ENCODE measurements around the gene ADPRH.
"Not testable (repeated sequence)": the region's sequence is repeated elsewhere in the genome, so short reads cannot be mapped to it uniquely, and the experiment has no call there.

The ADPRH gene

GRCh38 chr3:119579366-119580066 lies at the start of gene ADPRH:
ADPRH (plus strand) TSS chr3:119579492; CDS start chr3:119582170, 2,678 bp downstream.
- in situ Hi-C loops (cut with HindIII; ENCODE audit: low sequenced_read_pairs), result no loop called here

DNA sequence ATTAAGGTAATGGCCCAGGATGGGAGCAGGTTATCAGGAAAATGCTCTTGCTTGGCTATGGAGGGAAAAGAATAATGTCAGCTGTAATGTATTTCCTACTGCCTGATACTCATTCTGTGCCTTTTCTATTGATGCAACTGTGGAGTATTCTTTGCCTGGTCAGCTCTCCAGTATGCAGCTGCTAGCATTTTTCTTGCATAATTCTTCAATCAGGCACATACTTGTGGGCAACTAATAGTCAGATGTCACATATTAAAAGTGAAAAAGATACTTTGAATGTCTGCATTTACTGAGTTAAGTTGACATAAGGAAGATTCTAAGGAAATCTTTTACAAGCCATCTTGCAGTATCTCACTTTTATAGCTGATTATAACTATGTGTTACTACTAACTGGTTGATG lies 49.4 kb upstream of the ADPRH start:
- in situ Hi-C loops (cut with HindIII; ENCODE audit: low sequenced_read_pairs), result no loop called here

DNA sequence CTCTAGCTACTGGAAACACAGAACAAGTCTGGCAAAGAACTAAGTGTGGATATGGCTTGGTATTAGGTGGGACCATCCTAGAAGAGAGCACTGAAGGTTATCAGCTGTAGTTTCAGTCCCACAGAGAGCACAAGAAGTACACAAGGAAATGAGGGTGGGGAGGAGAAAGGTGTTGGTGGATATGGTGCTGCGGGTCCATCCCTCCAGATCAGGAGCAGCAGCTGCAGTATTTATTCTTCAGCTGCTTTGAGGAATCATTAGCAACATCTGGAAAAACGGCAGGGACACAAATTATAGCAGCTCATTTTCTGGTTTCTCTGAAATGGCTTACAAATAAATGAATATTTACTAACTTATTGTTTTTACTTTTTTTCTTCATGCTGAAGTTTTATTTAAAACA lies 48.8 kb upstream of the ADPRH start:
- in situ Hi-C loops (cut with HindIII; ENCODE audit: low sequenced_read_pairs), result no loop called here

- in situ Hi-C loops (cut with HindIII; ENCODE audit: low sequenced_read_pairs), result no loop called here
Measured at GRCh38 chr3:119531151-119531550, 48.1 kb upstream of the ADPRH start.

DNA sequence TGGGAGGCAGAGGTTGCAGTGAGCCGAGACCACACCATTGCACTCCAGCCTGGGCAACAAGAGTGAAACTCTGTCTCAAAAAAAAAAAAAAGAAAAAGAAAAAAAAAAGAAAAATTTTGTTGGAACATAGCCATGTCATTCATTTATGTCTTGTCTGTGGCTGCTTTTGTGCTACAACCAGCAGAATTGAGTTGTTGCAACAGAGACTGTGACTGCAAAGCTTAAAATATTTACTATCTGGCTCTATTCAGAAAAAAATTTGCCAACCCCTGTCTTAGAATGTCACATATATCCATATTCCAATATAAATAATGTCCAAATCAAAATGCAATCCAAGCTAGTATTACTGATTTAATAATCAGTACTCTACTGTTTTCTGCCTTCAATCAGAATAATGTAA lies 45.0 kb upstream of the ADPRH start:
- in situ Hi-C loops (cut with HindIII; ENCODE audit: low sequenced_read_pairs), result no loop called here

DNA sequence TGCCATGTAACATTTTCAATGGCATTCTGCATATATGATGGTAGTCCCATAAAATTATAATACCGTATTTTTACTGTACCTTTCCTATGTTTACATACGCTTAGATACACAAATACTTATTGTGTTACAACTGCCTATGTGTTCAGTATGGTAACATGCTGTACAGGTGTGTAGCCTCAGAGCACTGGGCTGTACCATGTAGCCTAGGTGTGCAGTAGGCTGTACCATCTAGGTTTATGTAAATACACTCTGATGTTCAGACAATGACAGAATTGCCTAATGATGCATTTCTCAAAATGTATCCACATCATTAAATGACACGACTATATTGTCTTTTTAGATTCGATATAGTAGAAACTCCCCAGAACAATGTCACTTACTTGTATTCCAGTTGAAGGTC lies 42.5 kb upstream of the ADPRH start:
- in situ Hi-C loops (cut with HindIII; ENCODE audit: low sequenced_read_pairs), result no loop called here

- in situ Hi-C loops (cut with HindIII; ENCODE audit: low sequenced_read_pairs), result no loop called here
Measured at GRCh38 chr3:119538772-119539171, 40.5 kb upstream of the ADPRH start.

DNA sequence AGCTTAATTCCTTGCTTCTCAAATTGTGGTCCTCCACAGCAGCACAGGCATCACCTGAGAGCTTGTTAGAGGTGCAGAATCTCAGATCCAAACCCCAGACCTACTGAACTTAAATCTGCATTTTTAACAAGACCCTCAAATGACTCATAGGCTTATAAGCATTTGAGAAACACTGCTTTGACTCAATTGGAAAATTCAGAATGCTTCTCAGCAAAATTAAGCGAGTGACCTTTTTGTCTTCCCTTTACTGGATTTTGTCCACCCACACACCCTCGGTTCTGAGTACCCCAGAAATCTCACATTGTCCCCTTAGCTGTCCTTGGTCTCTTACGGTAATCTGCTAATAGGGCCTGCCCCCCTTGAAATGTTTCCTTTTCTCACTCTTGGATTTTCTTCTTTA lies 37.7 kb upstream of the ADPRH start:
- in situ Hi-C loops (cut with HindIII; ENCODE audit: low sequenced_read_pairs), result no loop called here

DNA sequence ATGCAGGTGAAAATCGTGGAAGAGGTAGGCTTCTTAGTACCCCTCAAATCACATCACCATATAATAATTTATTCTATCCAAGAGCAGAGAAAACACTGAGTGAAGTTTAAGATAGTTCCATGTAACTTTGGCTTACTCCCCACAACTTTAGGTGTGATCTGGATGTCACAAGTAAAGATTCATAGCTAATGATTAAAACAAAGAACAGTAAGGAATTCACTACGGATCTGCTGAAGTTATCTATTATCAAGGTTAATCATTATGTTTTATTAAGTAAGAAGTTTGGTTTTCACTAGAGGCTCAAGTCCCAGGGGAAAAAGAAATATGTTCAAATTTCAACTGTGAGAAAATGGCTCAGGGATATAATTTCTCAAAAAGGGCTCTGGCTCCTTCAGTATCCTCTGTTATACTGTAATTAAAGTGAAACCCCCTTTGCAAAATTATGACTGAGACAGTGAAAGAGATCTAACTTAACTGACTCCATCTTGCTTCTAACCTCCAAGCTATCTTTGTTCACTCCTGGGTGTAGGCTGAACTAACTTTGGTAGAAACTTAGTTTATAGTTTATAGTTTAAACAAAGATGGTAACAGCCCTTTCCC lies 37.0 kb upstream of the ADPRH start:
- in situ Hi-C loops (cut with HindIII; ENCODE audit: low sequenced_read_pairs), result no loop called here

GRCh38 chr3:119543147-119543546 lies 36.1 kb upstream of the ADPRH start:
- in situ Hi-C loops (cut with HindIII; ENCODE audit: low sequenced_read_pairs), result no loop called here

- in situ Hi-C loops (cut with HindIII; ENCODE audit: low sequenced_read_pairs), result no loop called here
Measured at GRCh38 chr3:119547227-119547626, 32.1 kb upstream of the ADPRH start.

DNA sequence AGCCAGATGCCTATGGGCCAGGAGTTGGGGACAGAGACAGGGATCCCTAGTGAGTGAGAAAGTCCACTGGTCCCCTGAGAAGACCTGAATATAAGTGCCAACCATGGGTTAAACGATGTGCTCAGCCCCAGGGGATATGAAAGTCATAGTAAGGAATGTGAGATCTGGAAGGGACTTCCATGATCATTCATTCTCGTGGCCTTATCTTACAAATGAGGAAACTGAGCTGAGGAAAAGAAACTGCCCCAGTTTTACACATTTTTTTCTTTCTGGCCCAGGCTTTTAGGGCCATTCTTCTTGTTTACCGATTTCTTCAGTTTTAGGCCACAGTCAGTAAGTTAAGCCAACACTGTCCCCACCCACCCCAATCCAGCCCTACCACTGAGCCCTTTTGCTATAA lies 31.0 kb upstream of the ADPRH start:
- in situ Hi-C loops (cut with HindIII; ENCODE audit: low sequenced_read_pairs), result no loop called here

DNA sequence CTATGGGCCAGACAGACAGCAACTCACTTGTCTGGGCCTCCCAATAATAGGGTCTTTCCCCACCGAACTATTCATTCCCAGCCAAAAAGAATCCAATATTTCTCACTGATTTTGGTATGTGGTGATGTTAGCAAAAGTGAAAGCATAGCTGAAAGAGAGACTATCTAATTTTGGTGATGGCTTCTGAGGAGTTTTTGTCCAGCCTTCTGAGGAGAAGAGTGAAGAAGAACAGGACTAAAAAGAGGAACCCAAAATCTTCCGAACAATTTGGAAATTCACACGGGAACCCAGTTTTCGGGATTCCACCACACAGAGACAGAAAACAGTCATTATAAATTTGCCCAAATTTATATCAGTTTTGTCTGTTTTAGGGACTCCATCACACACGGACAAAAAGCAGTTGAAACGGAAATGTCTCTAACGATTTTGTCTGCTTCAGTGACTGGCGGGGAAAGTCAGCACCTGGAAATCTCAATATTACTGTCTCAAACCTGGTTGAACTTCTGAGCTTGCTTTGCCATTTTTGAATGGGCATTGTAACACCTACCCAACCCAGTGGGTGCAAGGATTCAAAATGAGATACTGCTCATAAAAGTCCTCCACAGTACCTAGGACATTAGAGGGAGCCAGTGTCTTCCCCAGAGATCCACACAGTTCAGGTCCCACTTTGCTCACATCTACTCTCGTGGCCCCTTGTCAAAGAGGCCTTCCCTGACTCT lies 28.9 kb upstream of the ADPRH start:
- in situ Hi-C loops (cut with HindIII; ENCODE audit: low sequenced_read_pairs), result no loop called here

GRCh38 chr3:119551598-119551997 lies 27.7 kb upstream of the ADPRH start:
- in situ Hi-C loops (cut with HindIII; ENCODE audit: low sequenced_read_pairs), result no loop called here

DNA sequence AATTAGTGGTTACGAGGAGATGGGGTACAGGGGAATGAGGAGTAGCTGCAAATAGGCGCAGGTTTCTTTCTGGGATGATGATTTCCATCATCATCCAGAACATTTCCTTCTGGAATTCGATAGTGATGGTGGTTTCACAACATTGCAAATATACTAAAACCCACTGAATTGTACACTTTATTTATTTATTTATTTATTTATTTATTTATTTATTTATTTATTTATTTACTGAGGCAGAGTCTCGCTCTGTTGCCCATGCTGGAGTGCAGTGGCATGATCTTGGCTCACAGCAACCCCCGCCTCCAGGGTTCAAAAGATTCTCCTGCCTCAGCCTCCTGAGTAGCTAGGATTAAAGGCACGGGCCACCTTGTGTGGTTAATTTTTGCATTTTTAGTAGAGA lies 26.4 kb upstream of the ADPRH start:
- in situ Hi-C loops (cut with HindIII; ENCODE audit: low sequenced_read_pairs), result not testable (repeated sequence)

GRCh38 chr3:119553823-119554415 lies 25.4 kb upstream of the ADPRH start:
- in situ Hi-C loops (cut with HindIII; ENCODE audit: low sequenced_read_pairs), result no loop called here

DNA sequence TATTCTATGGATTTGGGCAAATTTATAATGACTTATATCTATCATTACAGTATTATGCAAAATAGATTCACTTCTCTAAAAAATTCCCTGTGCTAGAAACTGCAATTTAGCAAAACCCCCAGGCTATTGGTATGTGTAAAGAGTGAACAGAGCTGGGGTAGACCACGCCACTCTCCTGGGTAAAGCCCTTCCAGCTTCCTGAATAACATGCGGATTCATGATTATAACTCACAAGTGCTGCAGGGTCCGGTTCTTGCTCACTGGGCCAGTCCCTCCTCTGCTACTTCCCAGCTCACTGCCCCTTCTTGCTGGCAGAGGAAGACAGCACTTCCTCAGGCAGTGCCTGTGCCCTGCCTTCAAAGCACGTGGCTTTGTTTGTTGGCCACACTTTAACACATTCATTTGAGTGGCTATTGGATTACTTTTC lies 24.0 kb upstream of the ADPRH start:
- in situ Hi-C loops (cut with HindIII; ENCODE audit: low sequenced_read_pairs), result no loop called here

GRCh38 chr3:119555929-119556328 lies 23.4 kb upstream of the ADPRH start:
- in situ Hi-C loops (cut with HindIII; ENCODE audit: low sequenced_read_pairs), result no loop called here

- in situ Hi-C loops (cut with HindIII; ENCODE audit: low sequenced_read_pairs), result no loop called here
Measured at GRCh38 chr3:119557192-119557876, 22.0 kb upstream of the ADPRH start.

- in situ Hi-C loops (cut with HindIII; ENCODE audit: low sequenced_read_pairs), result no loop called here
Measured at GRCh38 chr3:119557877-119558269, 21.4 kb upstream of the ADPRH start.

GRCh38 chr3:119558626-119559317 lies 20.5 kb upstream of the ADPRH start:
- in situ Hi-C loops (cut with HindIII; ENCODE audit: low sequenced_read_pairs), result no loop called here
